Large intestine (tissue), 3 donors: ENCODE results near the gene PLCL1. TPM values are rescaled to one million over a fixed set of nuclear protein-coding genes. Genes with fewer than 3 reads are reported as not detected.

ENCODE experiments used
- DNase-seq, 2 donors: peaks; one replicate each; pipeline versions ENCODE4 v3.0.0 to v3.0.0-alpha.2; 2013
- H3K27ac ChIP-seq: one replicate; pipeline ENCODE4 v1.5.1; 2013; ENCODE audit warnings: low read length
- H3K27me3 ChIP-seq: 2 replicates; pipeline ENCODE4 v1.6.1; 2013; ENCODE audit warnings: low read length; ENCODE audit not compliant: control insufficient read depth, insufficient read depth
- H3K36me3 ChIP-seq: 2 replicates; pipeline ENCODE4 v1.6.1; 2013; ENCODE audit warnings: low read length; ENCODE audit not compliant: control insufficient read depth, insufficient read depth
- H3K4me1 ChIP-seq: one replicate; pipeline ENCODE4 v1.6.1; 2013; ENCODE audit warnings: low read length; ENCODE audit not compliant: control insufficient read depth, insufficient read depth
- H3K4me3 ChIP-seq: one replicate; pipeline ENCODE4 v1.5.1; 2013; ENCODE audit warnings: low read length
- H3K9me3 ChIP-seq: one replicate; pipeline ENCODE4 v1.6.1; 2013; ENCODE audit warnings: mild to moderate bottlenecking, low read depth, low read length, moderate library complexity; ENCODE audit not compliant: control insufficient read depth
- WGBS: methylation state at CpG from one replicate; pipeline ENCODE4 v1.1.5; 2013; ENCODE audit warnings: low lambda C conversion rate; ENCODE audit not compliant: insufficient coverage; 5-methylcytosine and 5-hydroxymethylcytosine counted together
- polyA plus RNA-seq: library from polyadenylated mRNA; unstranded; fragments of 120-200 nt; gene quantifications from one replicate; pipeline ENCODE4 v1.2.1, GENCODE V29; 2013

PLCL1 gene
- polyA plus RNA-seq, 1 donor: 3.3 TPM

DNA sequence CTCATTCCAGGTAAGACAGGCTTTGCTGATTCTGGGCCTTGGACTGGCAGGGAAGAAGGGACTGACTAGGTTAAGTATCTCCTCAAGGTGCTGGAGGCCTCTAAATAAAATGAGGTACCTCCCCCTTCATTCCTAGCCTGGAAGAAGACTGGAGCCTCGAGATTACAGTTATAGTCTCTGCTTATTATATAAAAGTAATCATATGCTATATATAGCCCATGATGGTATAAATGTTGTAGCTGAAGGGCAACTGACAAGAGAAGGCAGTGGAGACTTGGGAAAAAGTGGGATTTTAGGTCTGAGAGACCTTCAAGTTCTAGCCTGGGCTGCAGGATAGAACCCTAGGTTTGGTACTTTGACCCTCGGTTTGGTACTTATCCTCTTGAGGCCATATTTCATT lies 248.3 kb downstream of the PLCL1 start:
- H3K9me3 ChIP-seq: no peaks in the 10 kb centered on the region
- H3K4me1 ChIP-seq: no peaks in the 10 kb centered on the region
- no peak overlapping the region for H3K27ac ChIP-seq
- no peak for DNase-seq
- no peaks in the 10 kb centered on the region for H3K27me3 ChIP-seq
- WGBS: no CpG with 5 or more reads among the region's 2 CpGs
- no peaks in the 10 kb centered on the region for H3K36me3 ChIP-seq
- H3K4me3 ChIP-seq: no peak overlapping the region

- WGBS: 100% methylated on average over 1 of the region's 1 CpG
- Histone ChIP-seq H3K9me3 (no peaks in the 10 kb centered on the region), H3K36me3 (no peaks in the 10 kb centered on the region), H3K4me3 (no peak overlapping the region), H3K27ac (no peak overlapping the region), H3K4me1 (no peaks in the 10 kb centered on the region), H3K27me3 (no peaks in the 10 kb centered on the region)
- DNase-seq: no peak
Observed at GRCh38 chr2:198053148-198053547, 248.8 kb downstream of the PLCL1 start.

- Histone ChIP-seq H3K4me3 (no peak overlapping the region), H3K36me3 (no peaks in the 10 kb centered on the region), H3K27ac (no peak overlapping the region), H3K4me1 (no peaks in the 10 kb centered on the region), H3K27me3 (no peaks in the 10 kb centered on the region), H3K9me3 (no peaks in the 10 kb centered on the region)
- no CpG with 5 or more reads among the region's 1 CpG for WGBS
- DNase-seq: no peak
Observed at GRCh38 chr2:198053776-198054175, 249.4 kb downstream of the PLCL1 start.

- no CpG with 5 or more reads among the region's 1 CpG for WGBS
- no peaks in the 10 kb centered on the region for H3K27me3 ChIP-seq
- H3K36me3 ChIP-seq: no peaks in the 10 kb centered on the region
- no peaks in the 10 kb centered on the region for H3K9me3 ChIP-seq
- no peak for DNase-seq
- H3K4me3 ChIP-seq: no peak overlapping the region
- H3K4me1 ChIP-seq: no peaks in the 10 kb centered on the region
- no peak overlapping the region for H3K27ac ChIP-seq
Observed at GRCh38 chr2:198054299-198054698, 249.9 kb downstream of the PLCL1 start.

DNA sequence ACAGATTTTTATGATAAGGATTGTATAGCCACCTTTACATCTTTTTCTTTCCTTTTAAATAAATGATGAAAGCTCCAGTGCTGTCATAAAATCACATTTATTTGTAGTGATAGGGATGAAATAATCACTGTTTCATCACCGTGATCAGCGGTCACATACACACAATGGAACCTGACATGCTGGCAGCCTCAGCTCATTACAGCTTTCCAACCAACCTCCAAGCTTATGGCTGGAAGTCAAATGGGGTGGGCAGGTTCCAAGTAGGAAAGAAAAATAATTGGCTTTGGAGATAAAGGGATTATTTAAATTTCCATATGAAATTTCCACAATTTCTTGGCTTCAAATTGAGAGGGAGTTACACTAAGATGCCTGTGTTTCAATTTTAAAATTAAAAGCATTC lies 251.3 kb downstream of the PLCL1 start:
- H3K4me3 ChIP-seq: no peak overlapping the region
- no peaks in the 10 kb centered on the region for H3K4me1 ChIP-seq
- no CpG with 5 or more reads among the region's 2 CpGs for WGBS
- peaks cover 6% of the 10 kb centered on the region for H3K27me3 ChIP-seq
- no peak overlapping the region for H3K27ac ChIP-seq
- no peak for DNase-seq
- no peaks in the 10 kb centered on the region for H3K36me3 ChIP-seq
- no peaks in the 10 kb centered on the region for H3K9me3 ChIP-seq

DNA sequence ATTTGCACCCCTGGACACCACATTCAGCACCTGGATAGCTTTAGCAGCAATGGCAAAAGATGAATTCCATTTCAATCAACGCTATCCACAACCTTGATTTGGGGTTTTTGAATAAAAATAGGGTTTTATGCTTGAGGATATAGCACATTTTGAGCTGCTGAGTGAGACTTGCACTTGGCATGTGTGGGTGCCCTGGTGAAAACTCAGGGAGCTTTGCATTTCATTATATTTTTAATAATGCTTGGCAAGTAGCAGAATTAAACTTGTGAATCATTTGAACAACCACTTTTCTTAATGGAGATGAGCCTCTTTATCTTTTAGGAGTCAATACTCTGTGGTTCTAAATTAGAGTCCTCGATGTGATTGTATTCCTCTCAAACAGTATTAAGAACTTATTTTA lies 252.4 kb downstream of the PLCL1 start:
- no peak for DNase-seq
- Histone ChIP-seq H3K4me1 (no peaks in the 10 kb centered on the region), H3K27ac (no peak overlapping the region), H3K27me3 (peaks cover 6% of the 10 kb centered on the region), H3K9me3 (no peaks in the 10 kb centered on the region), H3K36me3 (no peaks in the 10 kb centered on the region), H3K4me3 (no peak overlapping the region)
- WGBS: 71% methylated on average over 1 of the region's 2 CpGs

GRCh38 chr2:198059800-198060199 lies 255.4 kb downstream of the PLCL1 start:
- Histone ChIP-seq H3K27me3 (peaks cover 6% of the 10 kb centered on the region), H3K36me3 (no peaks in the 10 kb centered on the region), H3K9me3 (no peaks in the 10 kb centered on the region), H3K27ac (no peak overlapping the region), H3K4me1 (no peaks in the 10 kb centered on the region), H3K4me3 (no peak overlapping the region)
- DNase-seq: no peak
- WGBS: 0% methylated on average over 1 of the region's 7 CpGs

GRCh38 chr2:198060277-198060676 lies 255.9 kb downstream of the PLCL1 start:
- Histone ChIP-seq H3K4me1 (no peaks in the 10 kb centered on the region), H3K27me3 (peaks cover 6% of the 10 kb centered on the region), H3K27ac (no peak overlapping the region), H3K36me3 (no peaks in the 10 kb centered on the region), H3K4me3 (no peak overlapping the region), H3K9me3 (no peaks in the 10 kb centered on the region)
- DNase-seq: no peak
- no CpG with 5 or more reads among the region's 2 CpGs for WGBS

- Histone ChIP-seq H3K27me3 (peaks cover 6% of the 10 kb centered on the region), H3K27ac (no peak overlapping the region), H3K4me1 (no peaks in the 10 kb centered on the region), H3K9me3 (no peaks in the 10 kb centered on the region), H3K36me3 (no peaks in the 10 kb centered on the region), H3K4me3 (no peak overlapping the region)
- DNase-seq: no peak
Observed at GRCh38 chr2:198062826-198063225, 258.4 kb downstream of the PLCL1 start.

DNA sequence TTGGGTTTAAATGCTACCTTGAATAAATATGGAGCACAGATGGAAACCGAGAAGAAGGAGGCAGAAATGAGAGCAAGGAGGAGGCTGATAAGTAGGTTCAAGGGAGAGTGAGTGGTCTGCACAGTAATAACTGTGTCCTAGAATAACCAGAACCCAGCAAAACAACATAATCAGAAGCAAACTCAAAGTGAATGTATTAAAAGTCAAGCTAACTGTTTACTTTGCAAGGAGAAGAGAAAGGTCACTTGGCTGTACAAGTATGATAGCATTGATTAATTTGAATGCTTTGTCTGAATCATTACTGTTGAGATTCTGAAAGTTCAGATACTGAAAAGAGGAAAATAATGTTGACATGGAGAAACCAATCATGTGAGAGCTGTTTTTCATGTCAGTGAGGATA lies 258.8 kb downstream of the PLCL1 start:
- no CpG with 5 or more reads among the region's 1 CpG for WGBS
- no peaks in the 10 kb centered on the region for H3K36me3 ChIP-seq
- no peak overlapping the region for H3K4me3 ChIP-seq
- H3K27ac ChIP-seq: no peak overlapping the region
- no peak for DNase-seq
- H3K4me1 ChIP-seq: no peaks in the 10 kb centered on the region
- H3K27me3 ChIP-seq: peaks cover 6% of the 10 kb centered on the region
- no peaks in the 10 kb centered on the region for H3K9me3 ChIP-seq

GRCh38 chr2:198065322-198065721 lies 260.9 kb downstream of the PLCL1 start:
- Histone ChIP-seq H3K27ac (no peak overlapping the region), H3K36me3 (no peaks in the 10 kb centered on the region), H3K9me3 (no peaks in the 10 kb centered on the region), H3K27me3 (no peaks in the 10 kb centered on the region), H3K4me3 (no peak overlapping the region), H3K4me1 (no peaks in the 10 kb centered on the region)
- WGBS: no CpG with 5 or more reads among the region's 1 CpG
- DNase-seq: no peak
